ENCODE measurements around the gene DHX8.
A peak's percentile ranks its signal among the peaks of the same experiment; 100 is the strongest.

Gene DHX8

DNA sequence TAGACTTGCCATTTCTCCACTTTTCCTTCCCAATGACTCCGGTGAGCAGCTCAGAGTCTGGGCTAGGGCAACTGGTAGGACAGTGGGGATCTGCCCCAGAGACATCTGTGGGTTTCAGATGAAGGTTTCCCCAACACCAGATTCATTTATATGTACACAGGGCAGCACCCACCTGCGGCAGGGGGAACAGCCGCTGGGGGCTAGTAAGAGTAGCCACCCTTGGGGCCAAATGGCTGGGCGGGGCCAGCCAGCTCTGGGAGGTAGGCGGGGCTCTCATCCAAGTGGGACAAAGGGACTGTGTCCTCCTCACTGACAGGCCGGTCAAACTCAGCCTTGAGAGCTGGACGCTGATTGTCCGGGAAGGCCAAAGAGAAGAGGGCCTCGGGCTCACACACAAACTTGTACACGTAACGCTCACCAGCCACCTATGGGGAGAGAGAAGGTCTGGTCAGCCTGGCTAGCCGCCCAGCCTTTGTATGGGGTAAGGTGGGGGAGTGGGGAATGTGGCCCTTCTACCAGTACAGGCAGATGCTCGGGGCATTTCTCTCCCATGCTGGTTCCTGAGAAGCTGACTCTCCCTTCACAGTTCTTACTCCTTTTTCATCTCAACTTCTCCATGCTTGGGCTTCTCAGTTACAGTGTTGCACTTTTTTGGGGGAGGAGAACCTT, 44.7 kb downstream of the DHX8 start:
- DNase-seq, result no peak

DNA sequence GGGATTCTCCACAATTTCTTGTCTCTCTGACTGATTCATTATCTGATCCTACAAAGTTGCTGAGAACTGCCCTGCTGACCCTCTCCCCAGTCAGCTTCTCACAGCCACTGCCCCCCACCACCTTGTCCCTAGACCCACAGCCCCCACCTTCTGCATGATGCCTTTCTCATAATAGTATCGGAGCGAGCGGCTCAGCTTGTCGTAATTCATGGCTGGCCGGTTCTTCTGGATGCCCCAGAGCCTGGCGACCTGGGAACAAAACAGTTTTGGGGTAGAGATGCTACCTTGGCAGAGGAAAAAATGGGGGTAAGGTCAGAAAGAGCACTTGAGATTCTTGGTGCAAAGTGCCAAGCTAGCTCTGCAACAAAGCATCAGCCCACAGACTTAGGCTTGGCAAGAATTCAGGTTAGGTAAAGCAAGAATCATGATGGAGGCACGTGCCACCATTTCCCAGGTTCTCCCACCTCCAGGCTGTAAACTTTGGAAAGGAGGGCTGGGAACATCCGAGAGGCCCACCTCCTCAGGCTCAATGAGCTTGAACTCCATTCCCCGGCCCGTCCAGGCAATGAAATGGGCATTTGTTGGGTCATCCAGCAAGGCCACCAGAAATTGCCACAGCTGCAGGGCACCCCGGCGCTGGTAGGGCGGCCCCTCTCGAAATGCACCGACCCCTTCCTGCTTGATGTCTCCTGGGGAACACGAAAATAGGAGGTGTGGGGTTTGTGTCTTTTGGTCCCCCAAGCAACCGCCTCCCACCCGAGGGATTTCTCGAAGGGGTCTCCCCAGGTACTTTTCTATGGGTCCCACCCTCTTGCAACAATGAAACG, 45.4 kb downstream of the DHX8 start:
- no peak for DNase-seq

DNA sequence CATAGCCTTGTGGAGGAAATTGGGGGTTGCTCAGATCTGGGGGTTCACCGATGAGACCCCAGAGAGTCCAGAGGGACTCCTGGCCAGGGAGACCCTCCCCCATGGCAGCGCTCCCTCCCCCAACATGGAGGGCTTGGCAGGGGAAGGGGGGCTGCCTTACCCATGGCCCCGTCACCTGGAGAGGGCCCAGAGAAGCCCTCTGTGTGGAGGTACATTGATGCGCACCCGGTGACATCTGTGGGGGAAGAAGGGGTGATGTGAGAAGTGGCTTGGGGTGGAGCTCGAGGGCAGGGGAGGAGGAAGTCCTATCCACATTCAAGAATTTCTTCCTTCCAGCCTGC, 46.1 kb downstream of the DHX8 start:
- no peak for DNase-seq

DNA sequence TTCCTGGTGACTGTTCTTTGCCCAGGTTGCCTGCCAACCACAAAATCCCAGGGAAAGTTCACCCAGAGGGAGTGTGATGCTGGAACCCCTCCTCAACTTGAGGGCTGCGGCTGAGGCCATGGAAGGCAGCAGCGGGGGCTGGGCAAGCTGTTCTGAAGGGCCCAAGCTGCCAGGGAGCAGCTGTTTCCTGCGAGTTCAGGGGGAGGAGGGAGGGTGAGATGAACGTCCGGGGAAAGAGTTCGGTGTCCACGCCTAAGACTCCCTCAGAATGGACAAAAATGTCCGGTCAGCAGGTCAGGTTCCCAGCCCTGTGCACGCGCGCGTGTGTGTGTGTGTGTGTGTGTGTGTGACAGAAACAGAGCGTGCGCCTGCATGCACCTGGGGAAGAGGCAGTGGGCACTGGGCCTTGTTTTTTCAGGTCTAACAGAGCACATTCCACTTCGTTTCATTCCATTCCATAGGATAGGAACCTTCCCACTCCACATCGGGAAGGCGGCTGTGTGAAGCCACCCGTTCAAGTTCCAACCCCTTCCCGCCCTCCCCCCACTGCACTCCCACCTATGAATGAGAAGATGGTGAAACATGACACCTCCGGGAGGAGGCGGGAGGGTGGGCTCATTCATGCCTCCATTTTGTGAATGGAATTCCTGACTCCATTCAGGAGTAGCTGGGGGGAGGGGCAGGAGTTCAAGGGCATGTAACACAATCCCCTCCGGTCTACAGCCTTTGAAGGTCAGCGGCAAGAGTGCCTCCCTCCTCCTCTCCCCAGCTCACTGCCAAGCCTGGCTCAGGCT, 46.7 kb downstream of the DHX8 start:
- no peak for DNase-seq

DNA sequence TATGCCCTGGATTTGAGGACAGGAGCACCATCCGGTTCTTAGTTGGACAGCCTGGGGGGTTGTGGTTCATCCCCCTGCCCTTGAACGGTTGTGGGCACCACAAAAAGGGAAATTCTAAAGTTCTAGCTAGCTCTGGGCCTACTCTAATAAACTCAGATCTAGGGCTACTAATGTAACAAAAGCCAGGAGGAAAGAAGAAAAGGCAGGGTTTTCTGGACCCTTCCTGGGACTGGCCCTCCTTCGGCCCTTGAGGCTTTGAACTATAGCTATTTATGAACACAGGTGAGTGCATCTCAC, 47.3 kb downstream of the DHX8 start:
- DNase-seq, result no peak

DNA sequence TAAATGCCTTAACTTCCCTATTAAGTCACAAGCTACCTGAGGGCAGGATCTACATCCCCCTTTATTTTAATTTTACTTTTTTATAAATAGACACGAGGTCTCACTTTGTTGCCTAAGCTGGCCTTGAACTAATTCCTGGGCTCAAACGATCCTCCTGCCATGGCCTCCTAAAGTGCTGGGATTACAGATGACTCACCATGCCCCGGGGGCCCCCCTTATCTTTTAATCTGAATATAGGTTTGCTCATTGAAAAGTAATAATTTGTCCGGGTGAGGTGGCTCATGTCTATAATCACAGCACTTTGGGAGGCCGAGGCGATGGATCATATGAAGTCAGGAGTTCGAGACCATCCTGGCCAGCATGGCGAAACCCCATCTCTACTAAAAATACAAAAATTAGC, 48.2 kb downstream of the DHX8 start:
- no peak for DNase-seq

DNA sequence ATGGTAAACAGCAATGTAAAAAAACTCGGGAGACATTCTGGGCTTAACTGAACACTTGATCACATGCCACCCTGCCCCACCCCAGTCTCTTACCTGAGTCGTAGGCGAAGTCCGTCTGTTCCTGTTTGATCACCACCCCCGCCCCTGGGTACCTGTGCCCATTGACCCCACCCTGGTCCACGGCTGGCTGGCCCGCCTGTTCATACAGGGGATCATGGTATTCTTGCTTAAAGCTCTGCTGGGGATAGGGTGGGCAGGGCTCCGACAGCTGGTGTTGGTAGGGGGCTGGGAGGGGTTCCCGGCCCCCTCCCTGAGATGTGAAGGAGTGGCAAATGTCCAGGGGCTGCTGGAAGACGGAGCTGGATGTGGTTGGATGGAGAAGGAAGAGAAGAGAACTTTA, 48.8 kb downstream of the DHX8 start:
- no peak for DNase-seq

DNA sequence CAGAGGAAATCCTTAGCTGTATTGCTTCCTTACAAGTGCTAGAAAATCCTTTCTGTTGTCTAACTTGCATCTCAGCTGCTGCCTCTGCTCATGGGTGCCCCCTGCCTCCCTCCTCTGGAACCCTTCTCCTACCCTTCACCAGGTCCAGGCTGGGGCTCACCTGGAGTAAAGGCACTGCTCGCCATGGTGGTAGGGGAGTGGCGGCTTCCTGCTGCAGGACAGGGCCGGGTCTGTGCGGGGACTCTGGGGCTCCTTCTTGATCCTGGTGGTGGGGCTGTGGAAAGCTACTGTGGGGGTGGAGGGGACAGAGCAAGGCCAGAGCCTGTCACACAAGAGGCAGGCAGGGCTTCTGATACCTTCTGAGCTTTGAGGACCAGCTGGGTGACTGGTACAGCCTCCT, 49.9 kb downstream of the DHX8 start:
- DNase-seq, result no peak

DNA sequence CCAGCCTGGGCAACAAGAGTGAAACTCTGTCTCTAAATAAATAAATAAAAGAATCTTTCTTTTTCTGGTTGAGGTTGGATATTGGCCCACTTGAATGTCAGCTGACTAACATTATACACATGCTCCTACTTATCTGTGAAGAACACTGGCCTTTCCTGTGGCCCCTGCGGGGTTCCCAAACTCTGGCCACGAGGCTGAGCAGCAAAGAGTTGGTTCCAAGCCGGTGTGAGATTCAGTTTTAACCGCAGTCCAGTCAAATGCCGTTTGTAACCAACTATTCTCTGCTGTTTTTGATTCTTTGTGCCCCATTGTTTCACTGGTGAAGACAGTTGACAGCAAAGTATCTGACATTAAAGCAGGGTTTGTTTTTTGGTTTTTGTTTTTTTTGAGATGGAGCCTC, 51.1 kb downstream of the DHX8 start:
- DNase-seq, result no peak

DNA sequence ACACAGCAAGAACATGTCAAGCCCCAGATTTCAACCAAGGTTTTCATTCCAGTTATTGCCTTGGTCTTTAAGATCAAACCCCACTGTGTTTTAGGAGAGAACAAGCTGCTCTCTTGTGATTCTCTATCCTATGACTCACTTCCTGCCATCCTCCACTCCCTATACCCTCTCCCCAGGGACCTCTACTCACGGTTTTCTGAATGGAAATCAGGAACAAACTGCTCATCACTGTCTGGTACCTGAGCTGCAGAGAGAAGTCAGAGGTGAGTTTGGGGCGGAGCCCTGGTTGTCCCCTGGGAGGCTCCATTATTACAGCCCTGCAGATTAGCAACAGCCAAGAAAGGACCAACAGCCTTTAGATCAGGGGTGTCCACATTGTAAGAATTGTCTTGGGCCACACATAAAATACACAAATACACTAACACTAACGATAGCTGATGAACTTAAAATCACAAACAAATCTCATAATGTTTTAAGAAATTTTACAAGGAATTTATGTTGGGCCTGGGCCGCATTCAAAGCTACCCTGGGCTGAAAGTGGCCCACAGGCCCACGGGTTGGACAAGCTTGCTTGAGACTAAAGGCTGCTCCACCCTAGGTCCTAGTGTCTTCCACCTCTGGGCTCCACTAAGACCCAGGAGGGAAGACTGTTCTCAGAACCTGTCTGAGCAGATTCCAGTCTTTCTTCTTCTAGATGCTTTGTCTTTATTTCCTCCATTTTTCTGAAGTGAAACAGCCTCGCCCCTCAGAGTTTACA, 52.6 kb downstream of the DHX8 start:
- DNase-seq, result no peak

DNA sequence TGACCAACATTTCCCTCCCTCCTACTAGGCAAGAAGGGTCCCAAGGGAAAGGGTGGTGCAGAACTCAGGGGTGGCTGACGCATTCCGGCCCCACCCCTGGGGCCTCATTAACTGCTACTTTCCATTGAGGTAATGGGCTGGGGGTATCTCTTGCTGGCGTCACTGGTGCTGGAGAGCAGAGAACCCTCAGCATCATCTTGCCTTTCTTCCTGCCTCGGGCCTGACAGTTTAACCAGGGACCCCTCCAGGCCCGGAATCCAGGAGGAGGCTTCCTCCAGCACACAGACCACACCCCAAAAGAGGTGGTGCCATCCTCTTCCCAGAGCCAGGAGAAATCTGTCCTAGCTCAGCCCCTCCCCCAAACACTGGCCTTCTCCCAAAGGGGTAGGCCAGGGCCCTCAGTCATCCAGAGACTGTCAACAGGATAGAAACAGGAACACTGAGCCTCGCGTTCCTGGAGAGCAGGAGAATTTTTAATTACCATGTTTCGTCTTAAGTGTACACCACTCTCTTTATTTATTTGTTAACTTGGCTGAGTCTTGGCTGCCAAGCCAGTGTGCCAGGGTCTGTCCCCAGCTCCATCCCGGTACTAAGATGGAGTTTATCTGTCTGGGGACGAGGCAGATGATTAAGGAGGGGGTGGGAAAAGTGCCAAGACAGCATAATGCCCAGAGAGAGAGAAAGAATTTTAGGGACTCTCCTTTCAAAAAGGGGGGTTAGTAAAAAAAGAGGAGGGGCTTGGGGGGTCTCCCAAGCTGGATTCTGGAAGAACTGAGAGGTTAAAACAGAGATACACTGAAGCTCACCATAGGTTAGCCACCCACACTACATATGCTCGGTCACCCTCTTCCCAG, 57.3 kb downstream of the DHX8 start:
- no peak for DNase-seq

DNA sequence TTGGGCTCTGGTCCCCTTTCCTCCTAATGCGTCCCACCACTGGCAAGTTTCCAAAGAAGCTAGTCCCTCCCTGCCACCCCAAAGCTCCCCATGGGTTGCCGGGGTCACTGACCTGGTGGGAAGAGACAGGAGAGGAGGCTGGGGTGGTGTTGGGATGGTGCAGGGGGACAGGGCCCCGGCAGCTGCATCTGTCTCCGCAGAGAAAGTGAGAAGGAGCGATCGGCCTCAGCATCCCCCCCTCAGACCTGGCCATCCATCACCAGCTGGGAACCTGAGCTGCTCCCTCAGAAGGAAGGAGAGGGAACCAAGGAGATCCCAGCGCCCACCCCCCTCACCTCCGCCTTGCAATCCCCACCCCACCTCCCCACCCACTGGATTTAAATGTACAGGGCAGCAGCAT, 59.1 kb downstream of the DHX8 start:
- no peak for DNase-seq

DNA sequence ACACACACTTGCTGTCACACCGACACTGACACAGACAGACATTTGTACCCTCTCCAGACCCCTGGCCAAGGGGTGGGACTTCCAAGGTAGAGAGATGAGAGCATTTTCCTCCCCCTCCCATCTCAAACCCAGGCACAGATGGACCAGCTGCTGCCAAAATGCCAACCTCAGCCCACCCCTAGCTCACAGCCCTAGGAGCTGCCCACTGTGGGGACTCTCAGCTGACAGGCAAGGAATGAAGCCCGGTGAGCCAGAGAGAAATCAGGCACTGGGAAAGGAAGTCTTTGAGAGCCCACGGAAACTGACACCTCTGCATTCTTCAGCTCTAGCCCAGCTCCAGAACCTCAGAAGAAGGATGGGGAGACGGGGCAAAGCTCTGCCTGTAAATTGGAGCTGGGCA, 59.5 kb downstream of the DHX8 start:
- DNase-seq, result no peak

DNA sequence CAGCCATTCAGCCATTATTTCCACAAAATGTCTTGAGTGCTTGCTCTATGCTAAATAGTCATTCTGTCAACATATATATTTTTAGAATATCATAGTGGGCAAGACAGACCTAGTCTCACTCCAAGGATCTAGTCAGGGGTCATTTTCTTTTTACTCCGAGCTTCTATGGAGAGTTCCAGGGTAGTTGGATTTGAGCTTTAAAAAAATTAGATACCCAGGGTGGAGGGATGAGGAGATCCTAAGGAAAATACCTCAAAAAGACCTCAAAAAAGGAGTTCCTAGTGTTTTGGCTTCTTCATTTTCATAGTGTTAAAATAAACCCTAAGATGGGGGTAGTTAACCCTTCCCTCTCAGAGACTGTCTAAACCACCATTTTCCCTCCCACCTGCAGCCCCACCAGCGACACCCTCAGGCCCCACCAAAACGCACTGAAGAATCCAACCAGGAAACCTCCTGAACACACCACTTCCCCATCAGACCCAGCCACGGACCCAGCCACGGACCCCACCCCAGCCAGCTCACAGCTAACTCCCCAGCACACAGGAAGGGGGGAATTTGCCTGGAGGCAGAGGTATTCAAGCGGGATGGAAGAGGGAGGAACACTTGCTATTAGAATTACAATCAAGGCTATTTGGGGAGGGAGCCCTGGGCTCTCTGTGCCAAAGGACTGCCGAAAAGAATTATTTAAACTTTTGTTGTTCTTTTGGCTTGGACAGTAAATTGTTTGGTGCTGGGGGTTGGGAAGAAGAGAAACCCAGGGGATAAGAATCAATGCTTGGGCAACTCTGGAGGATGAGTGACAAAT, 60.2 kb downstream of the DHX8 start:
- no peak for DNase-seq

DNA sequence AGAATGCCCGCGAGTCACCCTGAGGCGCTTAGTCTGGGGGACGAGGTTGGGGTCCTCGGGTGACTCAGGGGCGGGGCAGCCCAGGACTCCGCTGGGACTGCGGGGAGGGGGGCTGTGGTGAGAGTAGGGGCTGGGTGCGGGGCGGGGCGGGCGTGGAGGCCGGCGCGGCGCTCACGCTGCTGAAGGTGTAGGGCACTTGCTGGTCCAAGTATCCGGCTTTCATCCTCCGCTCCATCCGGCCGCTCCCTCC, 61.5 kb downstream of the DHX8 start:
- DNase-seq, result no peak

DNA sequence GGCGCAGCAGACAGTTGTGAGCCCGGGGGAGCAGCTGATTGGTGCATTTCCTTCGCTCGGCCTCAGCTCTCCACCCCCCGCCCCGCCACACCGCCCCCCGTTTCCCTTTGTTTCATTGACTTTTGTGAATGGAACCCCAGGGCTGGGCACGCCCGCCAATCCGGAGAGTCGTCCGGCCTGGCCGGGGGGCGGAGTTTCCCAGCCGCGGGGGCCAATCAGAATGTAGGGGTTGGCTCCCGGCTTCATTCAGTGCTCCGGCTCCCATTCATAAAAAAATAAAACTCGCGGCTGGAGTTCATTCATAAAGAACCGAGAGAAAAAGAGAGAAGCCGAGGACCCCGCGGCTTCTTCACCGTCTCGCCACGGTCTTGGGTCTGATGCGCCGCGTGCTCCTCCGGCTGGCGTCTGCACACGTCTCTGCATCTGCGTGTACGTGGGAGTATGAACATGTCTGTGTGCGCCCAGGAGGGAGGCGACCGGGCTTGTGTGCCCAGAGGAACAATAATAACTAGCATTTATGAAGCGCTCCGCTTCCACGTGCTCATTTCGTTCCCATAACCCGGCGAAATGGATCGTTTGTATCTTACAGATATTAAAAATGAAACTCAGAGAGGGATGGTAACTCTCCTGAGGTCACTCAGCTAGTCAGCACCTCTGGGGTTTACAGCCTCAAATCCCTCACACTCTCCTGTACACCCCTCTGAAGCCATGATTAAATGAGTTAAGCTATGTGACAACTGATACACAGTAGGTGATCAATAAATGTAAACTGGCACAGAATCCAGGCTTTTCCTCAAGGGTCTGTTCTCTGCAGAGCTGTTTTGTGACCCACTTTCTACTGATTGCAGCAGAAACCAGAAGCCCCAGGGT, 62.8 kb downstream of the DHX8 start, which contains the start of gene ETV4:
TSS of gene ETV4 (minus strand) at position 22 of the 870 bp plus-strand sequence. CDS start 723 bp downstream, outside the sequence.
- peak; percentile 89 to 91 for DNase-seq

DNA sequence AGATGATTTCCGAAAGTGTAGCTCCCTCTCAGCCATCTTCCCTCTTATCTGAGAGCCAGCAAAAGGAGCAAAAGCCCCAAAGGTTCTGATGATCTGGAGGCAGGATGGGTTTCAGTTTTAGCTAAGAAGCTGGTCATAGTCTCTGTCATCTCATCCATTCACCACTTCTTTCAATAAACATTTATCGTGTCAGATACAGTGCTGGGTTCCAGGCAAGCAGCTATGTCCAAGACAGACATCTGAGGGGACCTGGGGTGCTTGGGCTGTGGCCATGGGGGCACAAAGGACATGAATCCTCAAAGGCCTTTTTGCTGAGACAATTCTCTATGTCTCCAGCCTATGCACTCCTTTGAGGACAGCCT, 63.4 kb downstream of the DHX8 start:
- DNase-seq, result no peak

DNA sequence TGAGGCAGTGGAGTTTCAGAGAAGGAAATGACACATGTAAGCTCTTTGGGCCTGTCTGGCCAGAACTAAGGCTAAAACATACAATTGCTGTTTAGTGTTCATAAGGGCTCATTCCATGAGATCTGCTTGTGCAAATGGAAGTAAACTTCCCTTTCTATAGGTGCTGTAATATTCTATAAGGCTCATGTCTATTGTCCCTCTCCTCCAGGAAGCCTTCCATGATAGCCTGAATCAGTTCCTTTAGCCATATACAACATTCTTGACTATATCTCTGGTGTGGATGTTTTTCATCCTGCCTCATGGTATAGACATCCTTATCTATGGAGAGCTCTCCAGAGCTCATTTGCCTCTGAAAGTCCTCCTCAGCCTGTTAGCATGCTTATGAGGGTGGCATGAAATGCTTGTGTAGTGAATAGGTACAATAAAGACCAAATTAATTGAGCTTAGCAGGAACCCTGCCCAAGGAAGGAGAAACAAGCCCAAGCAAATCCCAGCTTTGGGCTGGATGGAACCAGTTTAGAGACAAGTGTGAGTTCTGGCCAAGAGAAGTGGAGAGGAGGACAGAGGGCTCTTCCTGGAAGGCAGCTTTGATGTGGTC, 64.0 kb downstream of the DHX8 start:
- no peak for DNase-seq

DNA sequence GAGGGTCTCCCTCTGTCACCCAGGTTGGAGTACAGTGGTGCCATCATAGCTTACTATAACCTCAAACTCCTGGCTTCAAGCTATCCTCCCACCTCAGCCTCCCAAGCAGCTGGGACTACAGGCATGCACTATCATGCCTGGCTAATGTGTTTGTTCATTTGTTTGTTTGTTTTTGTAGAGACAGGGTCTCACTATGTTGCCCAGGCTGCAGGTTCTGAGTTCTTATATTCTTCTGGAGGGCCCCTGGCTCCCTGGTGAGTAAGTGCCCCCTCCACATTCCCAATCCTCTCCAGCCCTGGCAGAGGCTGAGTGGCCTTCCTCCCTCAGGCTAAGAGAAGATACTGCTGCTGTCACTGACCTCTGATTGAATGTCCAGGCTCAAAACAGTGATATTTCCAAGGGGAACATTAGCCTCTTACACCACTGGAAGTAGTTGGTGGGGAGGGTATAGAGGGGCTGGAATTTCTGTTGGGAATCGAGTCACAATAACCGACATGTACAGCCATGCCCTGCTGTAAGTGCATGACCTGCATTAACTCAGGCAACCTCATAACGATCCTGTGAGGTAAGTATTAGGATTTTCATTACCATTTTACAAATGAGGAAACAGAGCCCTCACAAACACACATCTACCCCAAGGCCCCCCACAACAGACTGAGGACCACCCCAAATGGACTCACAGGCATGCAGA, 65.1 kb downstream of the DHX8 start:
- no peak for DNase-seq

DNA sequence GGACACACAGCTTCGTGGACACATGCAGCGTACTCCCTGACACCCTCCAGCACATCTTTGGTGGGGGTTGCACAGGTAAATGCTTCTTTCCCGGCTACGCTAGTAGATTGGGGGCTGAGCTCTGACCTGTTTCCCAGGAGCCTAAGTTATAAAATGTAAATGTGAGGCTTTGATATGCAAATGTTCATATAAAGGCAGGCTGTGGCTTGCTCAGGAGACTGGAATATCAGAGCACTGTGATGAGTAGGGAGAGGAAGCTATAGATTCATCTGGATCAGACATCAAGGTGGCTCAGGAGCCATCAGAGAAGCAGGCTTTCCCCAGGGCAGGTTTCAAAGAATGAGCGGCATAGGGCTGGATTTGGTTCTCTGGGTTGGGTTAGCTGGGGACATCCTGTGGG, 65.7 kb downstream of the DHX8 start:
- DNase-seq, result no peak
